B cell (primary cell): ENCODE data around the gene HECTD1. TPM values are rescaled to one million over a fixed set of nuclear protein-coding genes. Genes with fewer than 3 reads are reported as not detected.

Source experiments
- ATAC-seq: fragments of 200-7000 bp; cut with Tn5 transposase; one replicate; pipeline ENCODE4 v1.10.0; 2021; ENCODE audit warnings: low read depth, mild to moderate bottlenecking, moderate number of reproducible peaks, moderate library complexity
- CTCF ChIA-PET: fragments of 350-600 bp; sonication (Branson Sonifier 250); formaldehyde crosslinking; loops from one replicate; lab custom pipeline; 2021; ENCODE audit warnings: antibody characterized with exemption, inconsistent platforms; lab: Charles Lee
- POLR2A ChIA-PET: fragments of 350-600 bp; sonication (Branson Sonifier 250); formaldehyde crosslinking; loops from one replicate; lab custom pipeline; 2021; ENCODE audit warnings: antibody characterized with exemption; lab: Charles Lee
- DNase-seq: peaks from one replicate; pipeline ENCODE4 v3.0.0; 2013
- H2AFZ ChIP-seq: 2 replicates; pipeline ENCODE4 v1.6.1; 2012; ENCODE audit warnings: mild to moderate bottlenecking, low read depth, low read length; ENCODE audit not compliant: insufficient read depth, poor library complexity, severe bottlenecking
- H3K27ac ChIP-seq, 2 donors: 1 replicate in 1 of 2; 2 replicates in 1 of 2; pipeline ENCODE4 v1.5.1; 2012 to 2013; ENCODE audit warnings: low read length in 2 of 2, mild to moderate bottlenecking in 2 of 2, moderate library complexity in 1 of 2
- H3K27me3 ChIP-seq, 4 experiments: fragments of 200-600 bp in 1 of 4; sonication (generic) in 1 of 4; replicated peaks in 1 of 4; 1 replicate in 2 of 4; 2 replicates in 2 of 4; pipeline versions ENCODE4 v1.6.1 to v1.7.0; 2013 to 2016; ENCODE audit warnings: low read length in 3 of 4, mild to moderate bottlenecking in 2 of 4, mixed read lengths in 1 of 4, moderate library complexity in 1 of 4; ENCODE audit not compliant: insufficient read depth in 4 of 4, control insufficient read depth in 3 of 4; ENCODE audit errors: control extremely low read depth in 1 of 4
- H3K36me3 ChIP-seq, 2 experiments: replicated peaks in 1 of 2; 1 replicate in 1 of 2; 2 replicates in 1 of 2; pipeline versions ENCODE4 v1.6.1 to v1.7.1; 2013; ENCODE audit warnings: low read length in 1 of 2; ENCODE audit not compliant: insufficient read depth in 2 of 2, control insufficient read depth in 1 of 2; ENCODE audit errors: control extremely low read depth in 1 of 2, extremely low read depth in 1 of 2
- H3K4me1 ChIP-seq, 2 donors: fragments of 200-600 bp in 1 of 2; sonication (generic) in 1 of 2; 1 replicate in 1 of 2; 2 replicates in 1 of 2; pipeline versions ENCODE4 v1.5.1 to v1.6.1; 2013 to 2017; ENCODE audit warnings: low read length in 2 of 2; ENCODE audit not compliant: control insufficient read depth in 2 of 2, insufficient read depth in 2 of 2
- H3K4me2 ChIP-seq: replicated peaks from 2 replicates; pipeline ENCODE3; 2012; ENCODE audit warnings: mild to moderate bottlenecking, low read depth, low read length; ENCODE audit not compliant: poor library complexity, severe bottlenecking
- H3K4me3 ChIP-seq, 5 experiments: fragments of 200-600 bp in 1 of 5; sonication (generic) in 1 of 5; 1 replicate in 3 of 5; 2 replicates in 2 of 5; pipeline versions ENCODE4 v1.5.1 to v1.7.0; 2011 to 2016; ENCODE audit warnings: low read length in 4 of 5, mild to moderate bottlenecking in 4 of 5, low read depth in 2 of 5, control low read depth in 1 of 5, moderate library complexity in 1 of 5; ENCODE audit not compliant: insufficient read depth in 1 of 5; ENCODE audit errors: control extremely low read depth in 1 of 5, extremely low read depth in 1 of 5
- H3K79me2 ChIP-seq: fragments of 200-600 bp; sonication (generic); one replicate; pipeline ENCODE4 v1.6.0; 2016; ENCODE audit warnings: low read length; ENCODE audit not compliant: control insufficient read depth, insufficient read depth
- H3K9ac ChIP-seq: fragments of 200-600 bp; sonication (generic); 2 replicates; pipeline ENCODE4 v1.6.1; 2017; ENCODE audit warnings: mild to moderate bottlenecking, low read length, moderate library complexity
- H3K9me3 ChIP-seq, 3 donors: one replicate each; pipeline versions ENCODE4 v1.6.1 to v1.7.1; 2013; ENCODE audit warnings: low read length in 2 of 3; ENCODE audit not compliant: control insufficient read depth in 2 of 3, insufficient read depth in 1 of 3; ENCODE audit errors: control extremely low read depth in 1 of 3
- H4K20me1 ChIP-seq: 2 replicates; pipeline ENCODE4 v1.6.0; 2012; ENCODE audit warnings: mild to moderate bottlenecking, low read length; ENCODE audit not compliant: insufficient read depth, control insufficient read depth, poor library complexity, severe bottlenecking
- H3K27ac Mint-ChIP-seq: one replicate; pipeline ENCODE4 v1.8.0; 2021; ENCODE audit warnings: mixed read lengths
- H3K27me3 Mint-ChIP-seq: one replicate; pipeline ENCODE4 v1.8.0; 2021; ENCODE audit warnings: mixed read lengths
- H3K4me1 Mint-ChIP-seq: one replicate; pipeline ENCODE4 v1.8.0; 2021; ENCODE audit warnings: mixed read lengths
- H3K4me3 Mint-ChIP-seq: one replicate; pipeline ENCODE4 v1.8.0; 2021; ENCODE audit warnings: mixed read lengths
- H3K9me3 Mint-ChIP-seq: one replicate; pipeline ENCODE4 v1.8.0; 2022; ENCODE audit warnings: mixed read lengths; ENCODE audit not compliant: insufficient read depth
- EZH2 ChIP-seq: IDR thresholded peaks from 2 replicates; pipeline ENCODE4 v1.6.1; 2012; ENCODE audit warnings: borderline replicate concordance, low read depth, mild to moderate bottlenecking, moderate library complexity, low read length; ENCODE audit not compliant: insufficient read depth, poor library complexity, severe bottlenecking
- WGBS: methylation state at CpG from one replicate; pipeline ENCODE4 v1.1.5; 2013; ENCODE audit warnings: missing lambda C conversion rate; ENCODE audit not compliant: insufficient coverage; 5-methylcytosine and 5-hydroxymethylcytosine counted together
- intact Hi-C: fragments of 100-400 bp; cut with micrococcal nuclease; formaldehyde crosslinking; loops from one replicate; pipeline ENCODE4 v1.10.0; 2022
- polyA plus RNA-seq: library from polyadenylated mRNA; depleted of rRNA; stranded (reverse); fragments of >200 nt; gene quantifications from 2 replicates; pipeline ENCODE4 v1.2.3, GENCODE V29; 2012
- total RNA-seq, 2 donors: library from RNA; stranded (reverse); fragments of 120-200 nt in 1 of 2; gene quantifications; 1 replicate in 1 of 2; 2 replicates in 1 of 2; pipeline versions ENCODE4 v1.2.3 to v1.2.4, GENCODE V29; 2013 to 2022
- TF ChIP-seq, protein P1 (sequence below): fragments of 200-600 bp; IDR thresholded peaks from one replicate; pipeline ENCODE4 v1.8.0; 2022; ENCODE audit warnings: antibody characterized with exemption, mild to moderate bottlenecking

HECTD1 gene
- total and polyA plus RNA-seq, 2 donors (not counting 1 experiment from before 2014, with no cell fraction given), result 63.1 to 184 TPM

DNA sequence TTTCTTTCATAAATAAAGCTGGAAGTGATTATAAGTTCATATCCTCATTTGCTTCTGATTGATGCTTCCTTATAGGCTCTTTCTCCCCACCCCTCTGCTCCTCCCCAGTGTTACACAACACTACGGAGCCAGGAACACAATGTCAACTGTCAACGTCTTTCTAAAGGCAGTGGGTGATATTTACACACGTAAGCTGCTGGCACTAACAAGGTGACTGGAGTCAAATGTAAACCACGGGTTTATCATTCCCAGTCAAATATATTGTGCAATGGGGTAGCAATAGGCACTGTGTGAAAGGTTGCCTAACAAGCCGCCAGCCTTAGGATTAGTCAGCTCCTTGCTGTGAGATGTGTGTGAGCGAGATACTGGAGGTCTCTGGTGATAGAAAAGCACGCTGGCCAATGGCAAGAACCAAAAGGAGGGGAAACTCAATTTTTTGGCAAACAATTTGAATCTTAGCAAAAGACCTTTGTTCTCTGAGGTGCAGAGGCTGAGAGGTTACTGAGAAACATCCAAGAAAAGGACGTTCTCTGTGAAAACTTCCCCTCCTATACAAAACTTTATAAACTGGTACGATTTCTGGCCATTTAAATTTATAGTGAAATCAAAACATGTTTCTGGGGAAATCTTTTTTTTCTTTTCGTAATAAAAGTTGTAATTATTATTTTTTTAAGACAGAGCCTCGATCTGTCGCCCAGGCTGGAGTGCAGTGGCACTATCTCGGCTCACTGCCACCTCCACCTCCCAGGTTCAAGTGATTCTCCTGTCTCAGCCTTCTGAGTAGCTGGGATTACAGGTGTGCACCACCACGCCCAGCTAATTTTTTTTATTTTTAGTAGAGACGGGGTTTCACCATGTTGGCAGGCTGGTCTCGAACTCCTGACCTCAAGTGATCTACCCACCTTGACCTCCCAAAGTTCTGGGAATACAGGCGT lies 22.3 kb upstream of the HECTD1 start:
- intact Hi-C loops, result no loop called here
- 81% methylated on average over 6 of the region's 17 CpGs for WGBS
- H3K4me1 Mint-ChIP-seq, result peaks cover 4% of the 10 kb centered on the region
- no peaks in the 10 kb centered on the region for H3K36me3 ChIP-seq
- H3K4me2 ChIP-seq, result no peak overlapping the region
- H3K9me3 Mint-ChIP-seq, result no peaks in the 10 kb centered on the region
- H3K9me3 ChIP-seq, result no peaks in the 10 kb centered on the region
- no peak overlapping the region for H3K9ac ChIP-seq
- ChIA-PET CTCF (no interaction called here), POLR2A (no interaction called here)
- H3K27me3 Mint-ChIP-seq, result no peaks in the 10 kb centered on the region
- no peak overlapping the region for H3K4me3 Mint-ChIP-seq
- DNase-seq, result no peak
- peaks cover 0 to 4% (median 0%) of the 10 kb centered on the region in 4 experiments for H3K27me3 ChIP-seq
- H4K20me1 ChIP-seq, result no peaks in the 10 kb centered on the region
- no peak overlapping the region for H3K4me3 ChIP-seq
- H3K4me1 ChIP-seq, result peaks cover 0 to 3% of the 10 kb centered on the region in 2 donors
- H3K27ac ChIP-seq, result no peak overlapping the region
- no peaks in the 10 kb centered on the region for H3K79me2 ChIP-seq
- no peak overlapping the region for H3K27ac Mint-ChIP-seq
- ATAC-seq, result no peak
- H2AFZ ChIP-seq, result peak overlapping the region; percentile 3
- TF ChIP-seq, protein P1, sequence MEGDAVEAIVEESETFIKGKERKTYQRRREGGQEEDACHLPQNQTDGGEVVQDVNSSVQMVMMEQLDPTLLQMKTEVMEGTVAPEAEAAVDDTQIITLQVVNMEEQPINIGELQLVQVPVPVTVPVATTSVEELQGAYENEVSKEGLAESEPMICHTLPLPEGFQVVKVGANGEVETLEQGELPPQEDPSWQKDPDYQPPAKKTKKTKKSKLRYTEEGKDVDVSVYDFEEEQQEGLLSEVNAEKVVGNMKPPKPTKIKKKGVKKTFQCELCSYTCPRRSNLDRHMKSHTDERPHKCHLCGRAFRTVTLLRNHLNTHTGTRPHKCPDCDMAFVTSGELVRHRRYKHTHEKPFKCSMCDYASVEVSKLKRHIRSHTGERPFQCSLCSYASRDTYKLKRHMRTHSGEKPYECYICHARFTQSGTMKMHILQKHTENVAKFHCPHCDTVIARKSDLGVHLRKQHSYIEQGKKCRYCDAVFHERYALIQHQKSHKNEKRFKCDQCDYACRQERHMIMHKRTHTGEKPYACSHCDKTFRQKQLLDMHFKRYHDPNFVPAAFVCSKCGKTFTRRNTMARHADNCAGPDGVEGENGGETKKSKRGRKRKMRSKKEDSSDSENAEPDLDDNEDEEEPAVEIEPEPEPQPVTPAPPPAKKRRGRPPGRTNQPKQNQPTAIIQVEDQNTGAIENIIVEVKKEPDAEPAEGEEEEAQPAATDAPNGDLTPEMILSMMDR, result no peak
- no peak for TF ChIP-seq EZH2

- no peak overlapping the region for H3K27ac ChIP-seq
- peak; percentile 58 for DNase-seq
- no peaks in the 10 kb centered on the region for H3K9me3 ChIP-seq
- peaks cover 0 to 4% (median 0%) of the 10 kb centered on the region in 4 experiments for H3K27me3 ChIP-seq
- ChIA-PET CTCF (no interaction called here), POLR2A (no interaction called here)
- H4K20me1 ChIP-seq, result no peaks in the 10 kb centered on the region
- no peaks in the 10 kb centered on the region for H3K27me3 Mint-ChIP-seq
- H3K9ac ChIP-seq, result no peak overlapping the region
- TF ChIP-seq EZH2, result no peak
- TF ChIP-seq, protein P1, result no peak
- H2AFZ ChIP-seq, result no peak overlapping the region
- no peaks in the 10 kb centered on the region for H3K79me2 ChIP-seq
- H3K4me2 ChIP-seq, result no peak overlapping the region
- no peaks in the 10 kb centered on the region for H3K9me3 Mint-ChIP-seq
- no peak for ATAC-seq
- H3K4me3 ChIP-seq, result no peak overlapping the region
- H3K4me3 Mint-ChIP-seq, result no peak overlapping the region
- no peaks in the 10 kb centered on the region for H3K36me3 ChIP-seq
- intact Hi-C loops, result no loop called here
- no peak overlapping the region for H3K27ac Mint-ChIP-seq
- H3K4me1 ChIP-seq, result peaks cover 0 to 3% of the 10 kb centered on the region in 2 donors
- H3K4me1 Mint-ChIP-seq, result peaks cover 4% of the 10 kb centered on the region
Measured at GRCh38 chr14:31229009-31229408, 21.4 kb upstream of the HECTD1 start.
